Tibial nerve (tissue), 4 donors: Measurements from ENCODE around the gene SSH2. TPM values are rescaled to one million over a fixed set of nuclear protein-coding genes. Genes with fewer than 3 reads are reported as not detected.

Source experiments
- DNase-seq, 2 donors: peaks; one replicate each; pipeline ENCODE4 v3.0.0-alpha.2; 2019; ENCODE audit warnings: low spot score in 2 of 2
- H3K27ac ChIP-seq, 4 donors: fragments of 200-600 bp; sonication (generic) in 3 of 4; one replicate each; pipeline ENCODE4 v1.5.1; 2017 to 2019; ENCODE audit warnings: mild to moderate bottlenecking in 1 of 4
- H3K27me3 ChIP-seq, 2 donors: fragments of 200-600 bp; sonication (generic) in 1 of 2; one replicate each; pipeline versions ENCODE4 v1.5.1 to v1.6.0; 2017 to 2019
- H3K36me3 ChIP-seq, 3 donors: fragments of 200-600 bp; sonication (generic); one replicate each; pipeline ENCODE4 v1.5.1; 2018 to 2019
- H3K4me1 ChIP-seq, 4 donors: fragments of 200-600 bp; sonication (generic) in 3 of 4; one replicate each; pipeline ENCODE4 v1.5.1; 2017 to 2019
- H3K4me3 ChIP-seq, 4 donors: fragments of 200-600 bp; sonication (generic) in 3 of 4; one replicate each; pipeline ENCODE4 v1.5.1; 2017 to 2019; ENCODE audit warnings: mild to moderate bottlenecking in 1 of 4, moderate library complexity in 1 of 4
- H3K9me3 ChIP-seq, 4 donors: fragments of 200-600 bp; sonication (generic) in 3 of 4; one replicate each; pipeline ENCODE4 v1.5.1; 2017 to 2019
- EP300 ChIP-seq, 2 donors: sonication (generic); formaldehyde crosslinking; IDR thresholded peaks; one replicate each; pipeline ENCODE4 v1.6.1; 2017; ENCODE audit warnings: antibody characterized with exemption in 2 of 2, mild to moderate bottlenecking in 1 of 2
- POLR2A ChIP-seq, 2 donors: fragments of 450-650 bp; IDR thresholded peaks; one replicate each; pipeline ENCODE4 v1.6.1; 2017; ENCODE audit warnings: antibody characterized with exemption in 2 of 2, mild to moderate bottlenecking in 2 of 2, moderate library complexity in 2 of 2
- WGBS, 2 donors: methylation state at CpG; one replicate each; pipeline ENCODE4 v1.1.5; 2018; 5-methylcytosine and 5-hydroxymethylcytosine counted together
- total RNA-seq, 4 donors: library from RNA; depleted of rRNA; stranded (reverse); fragments of >200 nt; gene quantifications; one replicate each; pipeline ENCODE4 v1.1.0, GENCODE V29; 2016
- TF ChIP-seq, protein P1 (sequence below), 5 experiments: fragments of 200-600 bp in 3 of 5; fragments of 450-650 bp in 2 of 5; sonication (generic) in 3 of 5; IDR thresholded peaks; one replicate each; pipeline ENCODE4 v1.5.1; 2016 to 2019; ENCODE audit warnings: antibody characterized with exemption in 5 of 5, mild to moderate bottlenecking in 3 of 5, moderate library complexity in 2 of 5

Gene SSH2
- total RNA-seq, 4 donors from 2014 or later = 51.3 to 67.1 (median 55.7) TPM

GRCh38 chr17:29918922-29919856 is 10.8 kb downstream of the SSH2 start:
- no peak overlapping the region for H3K4me3 ChIP-seq
- WGBS, 2 donors = 69 to 81% methylated on average over 3 of the region's 3 CpGs
- H3K27me3 ChIP-seq = no peaks in the 10 kb centered on the region
- no peak overlapping the region for H3K27ac ChIP-seq
- H3K9me3 ChIP-seq = no peaks in the 10 kb centered on the region
- DNase-seq = no peak
- H3K36me3 ChIP-seq = peaks cover 0 to 4% (median 0%) of the 10 kb centered on the region in 3 donors
- TF ChIP-seq EP300 (IDR thresholded peaks at IDR 0.05) (no peak), POLR2A (IDR thresholded peaks at IDR 0.05) (no peak)
- TF ChIP-seq, protein P1, sequence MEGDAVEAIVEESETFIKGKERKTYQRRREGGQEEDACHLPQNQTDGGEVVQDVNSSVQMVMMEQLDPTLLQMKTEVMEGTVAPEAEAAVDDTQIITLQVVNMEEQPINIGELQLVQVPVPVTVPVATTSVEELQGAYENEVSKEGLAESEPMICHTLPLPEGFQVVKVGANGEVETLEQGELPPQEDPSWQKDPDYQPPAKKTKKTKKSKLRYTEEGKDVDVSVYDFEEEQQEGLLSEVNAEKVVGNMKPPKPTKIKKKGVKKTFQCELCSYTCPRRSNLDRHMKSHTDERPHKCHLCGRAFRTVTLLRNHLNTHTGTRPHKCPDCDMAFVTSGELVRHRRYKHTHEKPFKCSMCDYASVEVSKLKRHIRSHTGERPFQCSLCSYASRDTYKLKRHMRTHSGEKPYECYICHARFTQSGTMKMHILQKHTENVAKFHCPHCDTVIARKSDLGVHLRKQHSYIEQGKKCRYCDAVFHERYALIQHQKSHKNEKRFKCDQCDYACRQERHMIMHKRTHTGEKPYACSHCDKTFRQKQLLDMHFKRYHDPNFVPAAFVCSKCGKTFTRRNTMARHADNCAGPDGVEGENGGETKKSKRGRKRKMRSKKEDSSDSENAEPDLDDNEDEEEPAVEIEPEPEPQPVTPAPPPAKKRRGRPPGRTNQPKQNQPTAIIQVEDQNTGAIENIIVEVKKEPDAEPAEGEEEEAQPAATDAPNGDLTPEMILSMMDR (IDR thresholded peaks at IDR 0.05) = no peak
- peaks cover 0 to 8% (median 0%) of the 10 kb centered on the region in 4 donors for H3K4me1 ChIP-seq

DNA sequence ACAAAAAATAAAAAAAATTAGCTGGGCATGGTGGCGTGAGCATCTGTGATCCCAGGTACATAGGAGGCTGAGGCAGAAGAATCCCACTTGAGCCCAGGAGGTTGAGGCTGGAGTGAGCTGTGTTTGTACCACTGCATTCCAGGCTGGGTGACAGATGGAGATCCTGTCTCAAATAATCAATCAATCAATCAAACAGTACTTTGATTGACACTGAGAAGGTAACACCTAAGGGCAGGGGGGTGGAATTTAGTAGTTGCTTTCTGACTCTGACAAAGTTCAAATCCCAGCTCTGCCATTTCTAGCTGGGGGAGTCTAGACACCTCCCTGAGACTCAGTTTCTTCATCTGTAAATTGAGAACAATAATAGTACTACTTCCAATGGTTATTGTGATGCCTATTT is 12.0 kb downstream of the SSH2 start:
- 100% methylated on average over 1 of the region's 1 CpG for WGBS, 2 donors
- TF ChIP-seq EP300 (IDR thresholded peaks at IDR 0.05) = no peak
- TF ChIP-seq, protein P1 (IDR thresholded peaks at IDR 0.05) = no peak
- no peak for TF ChIP-seq POLR2A (IDR thresholded peaks at IDR 0.05)
- Histone ChIP-seq H3K27me3 (no peaks in the 10 kb centered on the region), H3K4me1 (peaks cover 0 to 8% (median 0%) of the 10 kb centered on the region in 4 donors), H3K36me3 (no peaks in the 10 kb centered on the region), H3K9me3 (no peaks in the 10 kb centered on the region), H3K27ac (no peak overlapping the region), H3K4me3 (no peak overlapping the region)
- no peak for DNase-seq

- 64 to 67% methylated on average over 2 of the region's 2 CpGs for WGBS, 2 donors
- H3K9me3 ChIP-seq = no peaks in the 10 kb centered on the region
These were observed 15.1 kb downstream of the SSH2 start for GRCh38 chr17:29914819-29915537.

DNA sequence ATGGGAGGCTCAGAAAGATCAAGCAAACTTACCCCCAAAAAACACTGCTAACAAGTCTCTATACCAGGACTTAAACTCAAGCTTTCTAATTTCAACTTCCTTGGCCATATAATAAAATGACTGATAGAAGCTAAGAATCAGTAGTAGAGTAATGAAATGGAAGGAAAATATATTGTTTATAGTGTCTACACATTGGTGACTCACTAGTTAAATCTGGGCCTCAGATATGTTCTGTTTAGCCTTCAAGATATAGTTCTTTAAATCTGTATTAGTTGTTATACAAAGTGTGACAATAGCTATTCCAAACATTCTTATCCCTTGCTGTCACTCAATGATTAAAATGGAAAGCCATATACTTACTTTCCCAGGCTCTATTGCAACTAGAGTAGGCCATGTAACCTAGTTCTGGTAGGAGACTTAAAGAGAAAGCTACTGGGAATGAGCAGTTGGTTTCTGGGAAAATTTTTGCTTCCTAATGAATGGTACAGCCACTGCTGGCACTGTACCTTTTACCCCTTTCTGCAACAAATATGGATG is 18.3 kb downstream of the SSH2 start:
- Histone ChIP-seq H3K4me3 (no peak overlapping the region), H3K4me1 (peaks cover 0 to 8% (median 0%) of the 10 kb centered on the region in 4 donors), H3K27ac (no peak overlapping the region), H3K9me3 (no peaks in the 10 kb centered on the region), H3K36me3 (no peaks in the 10 kb centered on the region), H3K27me3 (no peaks in the 10 kb centered on the region)
- TF ChIP-seq, protein P1 (IDR thresholded peaks at IDR 0.05) = no peak
- TF ChIP-seq EP300 (IDR thresholded peaks at IDR 0.05) = no peak
- no peak for TF ChIP-seq POLR2A (IDR thresholded peaks at IDR 0.05)
- no peak for DNase-seq

More at GRCh38 chr17:29914819-29915537, 15.1 kb downstream of the SSH2 start:
- H3K27me3 ChIP-seq = no peaks in the 10 kb centered on the region
- no peak overlapping the region for H3K27ac ChIP-seq
- H3K4me1 ChIP-seq = peaks cover 0 to 8% (median 0%) of the 10 kb centered on the region in 4 donors
- TF ChIP-seq POLR2A (IDR thresholded peaks at IDR 0.05) = no peak
- no peak for TF ChIP-seq EP300 (IDR thresholded peaks at IDR 0.05)
- TF ChIP-seq, protein P1 (IDR thresholded peaks at IDR 0.05) = no peak
- DNase-seq = no peak
- H3K4me3 ChIP-seq = no peak overlapping the region
- no peaks in the 10 kb centered on the region for H3K36me3 ChIP-seq
